Left forelimb (tissue), 1 donor: ENCODE measurements around the gene PRDM5.
A peak's percentile ranks its signal among the peaks of the same experiment; 100 is the strongest.

ENCODE experiments used
- DNase-seq: peaks from one replicate; pipeline ENCODE4 v3.0.0-alpha.2; 2018; ENCODE audit warnings: low spot score

PRDM5 gene

GRCh38 chr4:120922381-120923206 lies at the start of gene PRDM5:
TSS of gene PRDM5 (minus strand) at chr4:120922726. CDS start at chr4:120922608, 118 bp downstream.
- DNase-seq = peak; percentile 85

GRCh38 chr4:120971884-120972283 lies 49.4 kb upstream of the PRDM5 start:
- no peak for DNase-seq

GRCh38 chr4:120965938-120966337 lies 43.4 kb upstream of the PRDM5 start:
- no peak for DNase-seq

- DNase-seq = no peak
Observed at GRCh38 chr4:120964596-120964995, 42.1 kb upstream of the PRDM5 start.

DNA sequence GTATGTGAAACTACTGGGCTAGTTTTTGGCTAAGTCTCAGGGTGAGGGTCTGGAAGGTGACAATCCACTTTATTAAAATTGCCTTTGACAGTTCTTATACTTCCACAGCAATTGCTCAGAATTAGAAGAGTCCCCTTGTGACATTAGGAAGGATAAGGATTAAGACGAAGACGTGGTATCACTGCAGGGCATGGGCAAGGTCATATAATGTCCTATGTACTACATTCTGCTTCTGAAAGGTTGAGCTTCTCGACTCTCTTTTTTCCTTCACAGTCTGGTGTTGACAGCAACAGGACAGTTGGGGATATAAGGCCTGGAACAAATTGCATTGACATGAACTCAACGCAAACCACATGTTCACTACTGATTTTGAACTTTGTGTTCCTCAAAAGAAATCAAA lies 40.9 kb upstream of the PRDM5 start:
- no peak for DNase-seq

DNA sequence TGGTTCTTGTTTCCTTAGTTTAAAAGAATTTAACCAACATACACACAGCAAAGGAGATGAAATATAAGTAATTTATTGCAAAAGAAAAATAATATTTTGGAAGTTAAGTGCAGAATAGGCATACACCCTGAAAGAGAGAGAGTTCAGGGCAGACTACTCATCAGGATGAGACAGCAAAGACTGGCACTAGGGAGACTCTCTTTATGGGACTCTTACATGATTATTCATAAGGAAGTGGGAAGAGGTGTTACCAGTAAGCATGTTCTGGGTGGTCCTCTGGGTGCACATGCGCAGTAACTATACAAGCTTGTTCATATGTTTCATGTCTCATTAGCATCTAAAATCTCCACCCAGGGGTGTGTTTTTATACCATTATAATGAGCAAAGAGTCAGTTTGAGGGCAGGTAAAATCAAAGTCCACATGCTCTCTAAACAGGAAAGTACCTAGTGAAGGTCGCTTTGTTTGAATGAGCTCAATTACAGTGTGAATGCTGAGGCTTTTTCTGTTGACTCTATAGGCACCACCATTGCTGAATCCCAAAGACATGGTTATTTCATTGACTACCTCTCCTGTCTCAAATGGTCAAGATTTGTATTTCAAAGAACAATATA lies 38.2 kb upstream of the PRDM5 start:
- DNase-seq = no peak

DNA sequence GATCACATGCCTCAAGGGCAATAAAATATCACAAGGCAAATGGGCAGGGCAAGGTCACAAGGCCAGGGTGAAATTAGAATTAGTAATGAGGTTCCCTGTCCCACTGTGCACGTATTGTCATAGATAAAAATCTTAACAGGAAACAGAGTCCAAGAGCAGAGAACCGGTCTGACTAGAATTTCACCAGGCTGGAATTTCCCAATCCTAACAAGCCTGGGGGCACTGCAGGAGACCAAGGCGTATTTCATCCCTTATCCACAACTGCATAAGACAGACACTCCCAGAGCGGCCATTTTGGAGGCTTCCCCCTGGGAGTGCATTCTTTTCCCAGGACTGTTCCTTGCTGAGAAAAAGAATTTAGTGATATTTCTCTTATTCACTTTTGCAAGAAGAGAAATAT lies 25.9 kb upstream of the PRDM5 start:
- DNase-seq = no peak

- DNase-seq = no peak
Observed at GRCh38 chr4:120942776-120943175, 20.2 kb upstream of the PRDM5 start.

DNA sequence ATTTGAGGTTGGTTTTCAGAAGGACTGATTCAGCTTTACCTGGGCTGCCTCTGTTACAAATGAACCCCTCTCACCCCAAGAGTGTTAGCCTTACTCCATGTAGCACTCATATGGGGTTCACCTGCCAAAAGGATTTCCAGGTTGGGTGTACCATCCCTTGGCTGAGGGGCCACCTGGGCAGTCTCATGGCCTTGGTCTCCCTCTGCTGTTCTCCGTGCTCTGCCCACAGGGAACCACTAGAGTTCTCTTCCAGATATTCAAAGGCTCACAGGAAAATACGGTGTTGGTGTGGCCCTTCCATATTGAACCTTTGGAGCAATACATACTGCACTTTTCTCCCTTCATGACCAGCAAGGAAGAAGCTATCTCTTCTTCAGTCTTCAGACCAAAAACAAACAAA lies 18.0 kb upstream of the PRDM5 start:
- no peak for DNase-seq

DNA sequence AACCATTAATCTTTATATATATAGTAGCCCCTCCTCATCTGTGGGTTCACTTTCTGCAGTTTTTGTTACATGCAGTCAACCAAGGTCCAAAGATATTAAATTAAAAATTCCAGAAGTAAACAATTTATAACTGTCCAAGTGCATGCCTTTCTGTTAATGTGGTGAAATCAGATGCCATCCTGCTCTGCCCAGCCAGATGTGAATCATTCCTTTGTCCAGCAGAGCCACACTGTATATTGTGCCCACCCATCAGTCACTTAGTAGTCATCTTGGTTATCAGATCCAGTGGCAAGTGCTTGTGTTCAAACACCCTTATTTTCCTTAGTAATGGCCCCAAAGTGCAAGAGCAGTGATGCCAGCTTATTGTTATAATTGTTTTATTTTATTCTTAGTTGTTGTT lies 17.2 kb upstream of the PRDM5 start:
- no peak for DNase-seq

- DNase-seq = no peak
Observed at GRCh38 chr4:120929847-120930246, 7.3 kb upstream of the PRDM5 start.

DNA sequence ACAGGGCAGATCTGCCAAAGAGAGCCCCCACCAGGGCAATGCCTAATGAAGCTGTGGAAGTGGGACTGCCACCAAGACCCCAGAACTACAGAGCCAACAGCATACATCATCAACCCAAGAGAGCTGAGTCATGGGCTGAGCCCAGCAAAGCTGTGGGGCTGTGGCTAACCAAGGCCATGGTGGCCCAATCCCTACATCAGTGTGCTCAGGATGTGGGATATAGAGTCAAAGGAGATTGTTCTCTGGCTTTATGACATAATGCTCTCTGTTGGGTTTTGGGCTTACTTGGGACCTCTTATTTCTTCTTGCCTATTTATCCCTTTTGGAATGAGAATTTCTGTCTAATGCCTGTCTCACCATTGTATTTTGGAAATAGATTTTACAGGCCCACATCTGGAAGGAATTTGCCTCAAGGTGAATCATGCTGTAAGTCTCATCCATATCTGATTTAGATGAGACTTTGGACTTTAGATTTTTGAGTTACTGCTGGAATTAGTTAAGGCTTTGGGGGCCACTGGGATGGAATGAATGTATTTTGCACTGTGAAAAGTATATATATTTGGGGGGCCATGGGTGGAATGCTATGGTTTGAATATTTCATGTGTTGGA lies 5.4 kb upstream of the PRDM5 start:
- no peak for DNase-seq

DNA sequence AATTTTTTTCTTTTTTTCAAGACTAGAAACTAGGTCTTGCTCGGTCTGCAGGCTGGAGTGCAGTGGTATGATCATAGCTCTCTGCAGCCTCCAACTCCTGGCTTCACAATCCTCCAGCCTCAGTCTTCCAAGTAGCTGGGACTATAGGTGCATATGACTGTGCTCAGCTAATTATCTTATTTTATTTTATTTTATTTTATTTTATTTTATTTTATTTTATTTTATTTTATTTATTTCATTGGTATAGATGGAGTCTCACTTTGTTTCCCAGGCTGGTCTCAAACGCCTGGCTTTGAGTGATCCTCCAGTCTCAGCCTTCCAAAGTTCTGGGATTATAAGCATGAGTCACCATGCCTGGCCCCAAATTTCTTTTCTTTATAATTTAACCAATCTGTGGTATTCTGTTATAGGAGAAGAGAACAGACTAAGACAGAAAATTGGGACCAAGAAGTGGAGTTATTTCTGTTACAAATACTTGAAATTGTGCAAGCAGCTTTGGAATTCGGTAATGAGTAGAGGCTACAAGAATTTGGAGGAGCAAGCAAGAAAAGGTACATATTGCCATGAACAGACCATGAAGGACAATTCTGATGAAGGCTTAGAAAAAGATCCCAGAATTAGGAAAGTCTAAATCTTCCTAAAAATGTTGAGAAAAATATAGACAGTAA lies 4.0 kb upstream of the PRDM5 start:
- no peak for DNase-seq

DNA sequence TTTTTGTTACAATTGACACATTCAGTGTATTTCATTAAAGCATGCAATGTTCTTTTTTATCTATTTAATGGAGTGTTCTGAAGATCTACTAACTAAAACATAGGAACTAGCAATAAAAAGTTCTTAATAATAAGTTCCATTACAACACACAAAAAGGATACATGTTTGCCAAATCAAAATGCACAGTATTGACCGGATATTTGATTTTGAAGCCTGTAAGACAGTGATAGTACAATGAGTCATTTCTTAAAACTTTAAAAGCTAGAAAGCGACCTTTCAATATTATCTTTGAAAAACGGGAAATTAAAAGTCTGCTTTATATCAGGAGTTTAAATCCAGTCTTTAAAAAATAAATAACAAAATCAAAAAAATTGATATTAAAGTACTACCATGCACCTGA lies 2.4 kb upstream of the PRDM5 start:
- DNase-seq = no peak

GRCh38 chr4:120923207-120923522 lies 639 bp upstream of the PRDM5 start:
- no peak for DNase-seq

DNA sequence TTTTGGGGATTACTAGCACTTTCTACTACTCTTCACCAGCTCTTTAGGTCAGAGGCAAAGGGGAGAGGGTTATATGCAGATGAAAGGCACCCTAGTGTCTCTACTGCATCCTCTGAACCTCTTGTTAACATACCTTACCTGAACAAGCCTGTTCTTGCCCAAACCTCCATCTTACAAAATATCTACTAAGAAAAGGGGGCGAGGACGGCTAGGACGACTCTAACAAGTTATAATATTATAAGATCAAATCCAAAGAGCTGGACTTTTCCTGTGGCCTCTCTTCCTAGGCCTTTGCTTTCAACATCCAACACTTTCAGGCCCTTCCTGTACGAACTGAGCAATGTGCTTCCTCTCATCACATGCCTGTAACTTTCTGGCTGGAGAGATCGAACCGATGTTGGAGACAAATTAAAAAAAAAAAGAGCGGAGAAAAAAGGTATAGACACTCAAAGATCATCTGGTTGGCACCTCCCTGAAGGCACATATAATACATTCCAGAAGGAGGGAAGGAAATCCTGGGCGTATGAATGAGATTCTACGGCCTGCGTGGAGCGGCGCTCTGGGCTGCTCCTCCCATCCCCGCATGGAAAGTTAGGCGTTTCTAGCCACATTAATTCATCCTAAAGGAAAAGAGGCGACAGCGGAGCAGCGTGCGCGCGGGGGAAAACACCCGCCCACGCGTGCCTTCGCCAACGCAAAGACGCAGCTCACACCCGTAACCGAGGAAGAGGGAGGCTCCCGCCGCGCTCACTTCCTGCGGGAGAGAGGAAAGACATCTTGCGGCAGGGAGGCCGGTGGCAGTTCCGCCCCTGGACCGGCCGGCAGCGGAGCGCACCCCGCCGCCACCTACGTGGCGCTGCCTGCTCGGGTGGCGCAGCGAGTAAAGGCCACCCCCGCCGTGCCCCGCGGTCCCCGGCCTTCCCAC lies 808 bp downstream of the PRDM5 start:
- DNase-seq = peak; percentile 84

GRCh38 chr4:120920666-120921065 lies 1.9 kb downstream of the PRDM5 start:
- DNase-seq = no peak

DNA sequence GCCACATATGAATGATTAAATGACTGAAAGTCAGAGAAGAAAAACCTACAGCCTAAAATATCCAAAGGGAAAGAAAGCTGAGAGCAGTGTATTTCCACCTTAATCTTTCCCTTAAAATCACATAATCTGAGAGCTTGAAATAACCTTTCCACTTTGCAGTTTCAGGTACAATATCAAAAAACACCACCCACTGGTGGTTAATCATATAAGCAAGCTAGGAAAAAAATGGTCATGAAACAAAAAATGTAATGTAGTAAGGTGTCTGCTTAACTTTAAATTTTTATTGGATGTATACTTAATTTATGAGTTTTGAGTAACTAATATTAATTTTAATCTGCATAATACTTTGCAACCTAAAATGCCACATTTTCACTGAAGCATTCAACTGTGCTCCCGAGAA lies 3.2 kb downstream of the PRDM5 start:
- no peak for DNase-seq

DNA sequence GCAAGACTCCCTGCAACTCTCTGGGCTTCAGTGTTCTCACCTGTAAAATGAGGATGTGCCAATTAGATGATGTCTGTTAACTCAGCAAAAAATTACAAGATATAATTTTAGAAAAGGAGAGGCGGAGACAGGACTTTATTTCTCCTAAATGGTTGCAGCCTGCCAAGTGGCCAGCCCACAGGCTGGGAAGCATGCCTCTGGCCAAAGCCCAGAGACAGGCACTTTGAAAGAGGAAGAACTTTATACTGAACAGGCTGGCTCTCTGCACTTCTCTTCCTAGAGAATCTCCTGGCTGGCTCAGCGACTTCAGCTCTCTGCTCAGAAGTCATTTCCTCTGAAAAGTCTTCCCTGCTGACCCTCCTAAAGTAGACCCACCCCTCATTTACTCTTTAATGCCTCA lies 3.7 kb downstream of the PRDM5 start:
- no peak for DNase-seq

GRCh38 chr4:120918092-120918491 lies 4.4 kb downstream of the PRDM5 start:
- no peak for DNase-seq

- DNase-seq = no peak
Observed at GRCh38 chr4:120916937-120917336, 5.6 kb downstream of the PRDM5 start.

DNA sequence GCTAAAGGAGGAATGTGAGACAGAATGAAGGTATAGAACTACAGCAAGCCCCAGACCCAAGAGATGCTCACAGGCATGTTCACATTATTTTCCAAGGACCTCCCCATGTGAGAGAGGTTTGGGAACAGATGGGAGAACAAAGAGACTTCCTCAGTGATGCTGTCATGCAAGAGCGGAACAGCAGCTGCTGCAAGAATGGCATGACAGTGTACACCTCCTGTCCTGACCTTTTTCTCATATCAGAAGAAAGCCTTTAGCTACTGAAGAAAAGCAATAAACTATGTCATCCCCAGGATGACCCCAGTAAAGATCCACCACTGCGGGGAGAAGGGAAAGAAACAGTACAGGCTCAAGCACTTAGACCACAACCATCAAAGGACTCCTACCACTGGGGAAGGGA lies 7.2 kb downstream of the PRDM5 start:
- no peak for DNase-seq
